Stimulated activated CD4-positive, alpha-beta T cell treated with anti-CD3 and anti-CD28 coated beads, TNF-alpha, amount 100 ng/mL, for 48 hours (primary cell): Measurements from ENCODE around the gene UBE4A.

Experiments used
- DNase-seq, 3 donors: peaks; one replicate each; pipeline ENCODE4 v3.0.0-alpha.2; 2020; ENCODE audit warnings: low read depth in 3 of 3

UBE4A gene

DNA sequence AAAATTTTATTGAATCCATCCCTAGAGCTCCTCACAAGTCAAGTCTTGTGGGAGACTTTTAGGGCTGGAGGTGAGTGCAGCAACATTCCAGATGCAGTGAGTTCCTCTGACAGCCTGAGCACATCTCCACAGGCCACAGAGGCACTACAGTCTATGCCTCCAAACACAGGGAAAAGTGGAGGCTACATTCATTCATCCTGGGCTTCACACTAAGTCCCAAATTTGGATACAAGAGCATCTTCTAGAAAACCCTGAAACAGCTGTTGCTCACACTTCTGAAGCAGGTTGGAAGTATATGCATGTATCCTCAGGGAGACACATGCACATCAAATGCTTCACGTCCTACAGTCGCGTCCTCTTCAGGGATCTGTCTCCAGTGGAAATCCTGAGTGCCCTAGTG, 18.1 kb upstream of the UBE4A start:
- DNase-seq = no peak

DNA sequence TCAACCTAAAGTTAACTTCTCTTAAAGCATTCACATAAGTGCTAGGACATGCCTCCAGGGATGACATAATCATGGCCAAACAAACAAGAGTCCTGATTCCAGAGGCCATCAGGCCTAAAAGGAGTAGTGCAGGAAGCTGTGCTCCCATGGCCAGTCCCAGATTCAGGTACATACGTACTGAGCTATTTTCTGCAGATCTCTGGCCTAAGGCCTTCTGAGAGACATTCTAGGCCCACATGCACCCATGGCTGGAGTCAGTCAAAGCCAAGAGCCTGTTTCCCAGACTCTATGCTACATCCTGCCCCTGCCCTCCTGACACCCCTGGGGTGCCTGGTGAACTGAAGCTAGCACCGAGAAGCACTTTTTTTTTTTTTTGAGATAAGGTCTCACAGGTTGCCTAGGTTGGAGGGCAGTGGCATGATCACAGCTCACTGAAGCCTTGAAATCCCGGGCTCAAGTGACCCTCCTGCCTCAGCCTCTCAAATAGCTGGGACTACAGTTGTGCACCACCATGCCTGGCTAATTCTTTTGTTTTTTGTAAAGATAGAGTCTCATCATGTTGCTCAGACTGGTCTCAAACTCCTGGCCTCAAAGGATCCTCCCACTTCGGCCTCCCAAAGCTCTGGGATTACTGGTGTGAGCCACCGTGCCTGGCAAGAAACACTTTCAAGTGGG, 17.4 kb upstream of the UBE4A start:
- DNase-seq = no peak

DNA sequence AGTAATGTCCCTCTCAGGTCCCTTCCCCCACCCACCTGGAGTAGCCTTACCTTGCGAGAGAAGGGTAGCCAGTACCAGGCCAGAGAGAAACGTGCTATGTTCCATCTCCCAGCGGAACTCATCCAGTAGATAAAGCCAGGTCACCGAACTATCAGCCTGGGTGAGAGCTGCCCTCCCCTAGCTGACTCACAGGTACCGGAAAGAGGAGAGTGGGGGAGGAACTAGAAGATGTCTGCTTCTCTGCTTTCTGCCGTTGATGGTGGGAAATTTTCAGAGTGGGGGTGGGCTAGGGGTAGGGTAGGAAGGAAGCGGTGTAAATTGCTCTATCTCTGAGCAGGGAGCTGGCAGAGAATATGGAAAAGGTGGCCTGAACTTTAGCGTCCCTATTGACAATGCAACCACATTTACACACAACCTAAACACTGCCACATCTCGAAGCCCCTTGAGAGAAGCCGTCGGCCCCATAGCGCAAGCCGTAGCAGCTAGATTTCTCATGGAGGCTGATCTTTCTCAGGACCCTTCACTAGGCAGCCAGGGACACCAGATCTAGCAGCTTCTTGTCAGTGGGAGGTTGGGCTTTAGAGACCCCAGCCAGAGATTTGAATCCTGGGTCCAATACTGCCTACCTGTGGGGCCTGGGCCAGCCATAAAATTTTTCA, 16.8 kb upstream of the UBE4A start, which contains the start of gene CD3D:
CD3D (minus strand) TSS at position 203 of the 659 bp plus-strand sequence; CDS start at position 105, 98 bp downstream.
- peak in 2 of 3 donors; percentile 43 to 59 for DNase-seq

DNA sequence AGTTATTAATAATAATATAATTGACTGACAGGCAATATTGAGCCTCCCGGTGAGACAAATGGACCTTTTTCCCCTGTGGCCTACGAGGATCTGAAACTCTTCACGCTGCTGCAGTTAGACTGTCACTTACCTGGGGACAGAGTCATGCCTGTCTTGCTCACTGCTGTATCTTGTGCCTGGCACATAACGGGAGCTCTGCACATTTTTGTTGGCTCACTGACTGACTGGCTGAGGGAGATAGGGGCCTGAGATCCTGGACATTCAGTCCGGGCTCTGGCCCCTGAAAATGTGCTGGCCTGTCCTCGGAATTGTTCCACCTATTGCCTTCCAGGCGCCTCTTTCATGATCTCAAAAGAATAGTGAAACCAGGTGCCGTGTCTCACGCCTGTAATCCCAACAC, 16.2 kb upstream of the UBE4A start:
- DNase-seq = no peak

DNA sequence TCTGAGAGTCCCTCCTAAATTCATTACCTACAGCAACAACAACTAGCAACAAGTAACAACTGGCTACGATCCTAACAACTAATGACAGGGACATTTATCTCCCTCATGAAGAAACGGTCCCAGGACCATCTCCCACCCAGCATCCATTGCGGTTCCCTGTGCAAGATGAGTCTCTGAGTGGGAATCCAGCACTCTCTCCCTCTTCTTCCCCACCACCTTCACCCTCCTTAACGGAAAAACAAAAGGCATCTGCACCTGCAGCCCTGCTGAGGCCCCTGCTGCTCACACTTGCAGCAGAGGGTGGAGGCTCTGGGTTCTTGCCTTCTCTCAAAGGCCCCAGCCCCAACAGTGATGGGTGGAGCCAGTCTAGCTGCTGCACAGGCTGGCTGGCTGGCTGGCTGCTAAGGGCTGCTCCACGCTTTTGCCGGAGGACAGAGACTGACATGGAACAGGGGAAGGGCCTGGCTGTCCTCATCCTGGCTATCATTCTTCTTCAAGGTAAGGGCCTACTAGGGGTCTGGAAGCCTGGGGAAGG, 15.4 kb upstream of the UBE4A start, which contains the start of gene CD3G:
CD3G (plus strand) TSS at position 364 of the 535 bp plus-strand sequence; CDS start at position 444, 80 bp downstream.
- DNase-seq = peak; percentile 37 to 71 (median 59)

DNA sequence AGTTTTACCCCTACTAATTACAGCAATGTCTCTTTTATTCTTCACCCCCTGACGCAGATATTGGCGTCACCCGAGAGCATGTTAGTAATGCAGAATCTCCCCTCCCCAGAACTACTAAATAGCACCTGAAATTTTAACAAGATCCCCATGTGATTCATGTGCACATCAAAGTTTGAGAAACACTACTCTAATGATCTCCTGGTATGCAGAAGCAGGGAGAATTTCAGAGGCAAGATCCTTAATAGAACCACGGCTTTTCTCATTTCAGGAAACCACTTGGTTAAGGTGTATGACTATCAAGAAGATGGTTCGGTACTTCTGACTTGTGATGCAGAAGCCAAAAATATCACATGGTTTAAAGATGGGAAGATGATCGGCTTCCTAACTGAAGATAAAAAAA, 9.9 kb upstream of the UBE4A start:
- no peak for DNase-seq

DNA sequence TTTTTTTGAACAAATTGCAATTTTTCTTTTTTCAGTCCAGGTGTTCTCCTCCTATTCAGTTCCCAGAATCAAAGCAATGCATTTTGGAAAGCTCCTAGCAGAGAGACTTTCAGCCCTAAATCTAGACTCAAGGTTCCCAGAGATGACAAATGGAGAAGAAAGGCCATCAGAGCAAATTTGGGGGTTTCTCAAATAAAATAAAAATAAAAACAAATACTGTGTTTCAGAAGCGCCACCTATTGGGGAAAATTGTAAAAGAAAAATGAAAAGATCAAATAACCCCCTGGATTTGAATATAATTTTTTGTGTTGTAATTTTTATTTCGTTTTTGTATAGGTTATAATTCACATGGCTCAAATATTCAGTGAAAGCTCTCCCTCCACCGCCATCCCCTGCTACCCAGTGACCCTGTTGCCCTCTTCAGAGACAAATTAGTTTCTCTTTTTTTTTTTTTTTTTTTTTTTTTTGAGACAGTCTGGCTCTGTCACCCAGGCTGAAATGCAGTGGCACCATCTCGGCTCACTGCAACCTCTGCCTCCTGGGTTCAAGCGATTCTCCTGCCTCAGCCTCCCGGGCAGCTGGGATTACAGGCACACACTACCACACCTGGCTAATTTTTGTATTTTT, 6.2 kb upstream of the UBE4A start:
- no peak for DNase-seq

DNA sequence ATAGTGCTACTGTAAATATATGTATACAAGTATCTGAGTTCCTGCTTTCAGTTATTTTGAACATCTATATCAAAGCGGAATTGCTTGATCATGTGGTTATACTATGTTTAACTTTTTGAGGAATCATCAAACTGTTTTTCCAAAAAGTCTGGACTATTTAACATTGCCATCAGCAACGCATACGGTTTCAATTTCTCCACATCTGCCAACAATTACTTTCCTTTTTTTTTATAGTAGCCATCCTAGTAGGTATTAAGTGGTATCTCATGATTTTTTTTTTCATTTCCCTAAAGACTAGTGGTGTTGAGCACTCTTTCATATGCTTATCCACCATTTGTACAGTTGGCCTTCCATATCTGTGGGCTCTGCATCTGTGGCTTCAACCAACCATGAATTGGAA, 1.3 kb upstream of the UBE4A start:
- no peak for DNase-seq

DNA sequence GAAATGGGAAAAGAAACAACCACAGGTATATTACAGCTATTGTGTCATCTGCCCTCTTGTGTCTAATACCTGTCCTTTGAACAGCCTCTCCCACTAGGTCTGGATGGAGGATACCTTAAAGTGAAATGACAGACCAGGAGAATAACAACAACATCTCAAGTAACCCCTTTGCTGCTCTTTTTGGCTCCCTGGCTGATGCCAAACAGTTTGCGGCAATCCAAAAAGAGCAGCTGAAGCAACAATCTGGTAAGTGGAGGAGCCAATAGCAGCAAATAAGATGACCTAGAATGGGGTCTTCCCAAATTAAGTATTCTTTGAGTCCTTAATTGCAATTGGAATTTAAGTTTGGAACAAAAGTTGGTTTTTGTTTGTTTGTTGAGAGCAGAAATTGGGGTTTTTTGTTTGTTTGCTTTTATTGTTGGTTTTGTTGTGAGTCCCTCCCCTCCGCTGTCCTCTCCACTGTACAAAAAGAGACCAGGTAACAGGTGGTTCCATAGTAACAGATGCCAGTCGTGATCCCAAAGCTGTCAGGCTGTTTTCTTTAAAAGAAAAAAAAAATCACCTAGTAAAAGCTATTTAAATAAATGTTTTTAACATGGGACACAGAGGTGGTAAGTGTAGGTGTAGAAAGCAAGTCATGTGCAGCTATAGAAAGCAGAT, 5.7 kb downstream of the UBE4A start:
- no peak for DNase-seq

DNA sequence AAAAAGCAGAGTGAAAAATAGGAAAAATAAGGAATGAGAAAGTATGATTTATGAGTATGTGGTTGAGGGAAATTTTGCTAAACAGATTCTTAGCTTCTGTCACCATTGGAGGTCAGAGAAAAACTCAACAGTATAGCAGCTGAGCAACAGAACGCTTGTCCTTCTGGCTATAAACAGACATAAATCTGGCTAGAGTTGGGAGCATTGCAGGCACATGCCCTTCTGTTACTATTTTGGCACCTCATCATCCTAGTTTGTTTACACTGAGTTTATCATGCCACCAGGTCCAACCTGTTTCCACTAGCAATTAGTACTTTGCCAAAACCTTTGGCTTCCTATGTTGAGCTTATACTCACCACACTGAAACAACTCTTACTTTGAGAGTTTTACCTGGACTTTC, 6.9 kb downstream of the UBE4A start:
- DNase-seq = no peak

DNA sequence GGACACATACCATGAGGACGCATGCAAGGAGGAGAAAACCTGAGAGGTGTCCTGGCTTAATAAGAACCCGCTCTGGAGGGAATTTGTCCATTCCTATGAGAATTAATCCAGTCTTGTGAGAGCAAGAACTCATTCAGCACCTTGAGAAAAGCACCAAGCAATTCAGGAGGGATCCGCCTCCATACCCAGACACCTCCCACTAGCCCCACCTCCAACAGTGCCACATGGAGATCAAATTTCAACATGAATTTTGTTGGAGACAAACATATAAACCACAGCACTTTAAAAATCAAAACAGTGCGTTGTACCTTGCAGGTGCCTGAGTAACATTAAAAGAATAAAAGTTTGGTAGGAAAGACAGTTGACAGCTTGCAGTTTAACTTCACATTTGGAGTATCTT, 11.4 kb downstream of the UBE4A start:
- no peak for DNase-seq

DNA sequence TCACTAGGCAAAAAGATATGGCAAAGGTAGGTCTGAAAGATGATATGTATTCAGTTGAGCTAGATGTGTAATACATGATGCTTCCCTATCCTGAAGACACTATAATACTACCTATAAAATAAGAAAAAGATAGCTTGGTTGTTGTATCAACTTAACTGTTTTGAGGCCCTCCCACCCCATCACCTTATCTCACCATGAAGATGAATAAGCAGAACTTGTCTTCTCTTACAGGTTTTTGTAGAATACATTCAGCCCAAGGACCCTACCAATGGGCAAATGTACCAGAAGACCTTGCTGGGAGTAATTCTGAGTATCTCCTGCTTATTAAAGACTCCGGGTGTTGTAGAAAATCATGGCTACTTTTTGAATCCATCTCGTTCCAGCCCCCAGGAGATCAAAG, 13.9 kb downstream of the UBE4A start:
- DNase-seq = no peak

DNA sequence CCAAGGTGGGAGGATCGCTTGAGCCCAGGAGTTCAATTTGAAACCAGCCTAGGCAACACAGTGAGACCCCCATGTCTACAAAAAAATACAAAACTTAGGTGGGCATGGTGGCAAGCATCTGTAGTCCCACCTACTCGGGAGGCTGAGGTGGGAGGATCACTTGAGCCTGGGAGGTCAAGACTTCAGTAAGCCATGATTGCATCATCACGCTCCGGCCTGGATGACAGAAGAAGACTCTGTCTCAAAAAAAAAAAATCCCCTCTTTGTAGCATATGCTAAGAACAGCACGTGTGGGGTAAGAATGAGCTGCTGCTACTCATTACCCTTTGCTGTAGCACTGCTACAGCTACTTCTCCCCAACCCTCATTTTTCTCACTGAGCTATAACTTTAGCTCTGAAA, 14.5 kb downstream of the UBE4A start:
- DNase-seq = no peak

DNA sequence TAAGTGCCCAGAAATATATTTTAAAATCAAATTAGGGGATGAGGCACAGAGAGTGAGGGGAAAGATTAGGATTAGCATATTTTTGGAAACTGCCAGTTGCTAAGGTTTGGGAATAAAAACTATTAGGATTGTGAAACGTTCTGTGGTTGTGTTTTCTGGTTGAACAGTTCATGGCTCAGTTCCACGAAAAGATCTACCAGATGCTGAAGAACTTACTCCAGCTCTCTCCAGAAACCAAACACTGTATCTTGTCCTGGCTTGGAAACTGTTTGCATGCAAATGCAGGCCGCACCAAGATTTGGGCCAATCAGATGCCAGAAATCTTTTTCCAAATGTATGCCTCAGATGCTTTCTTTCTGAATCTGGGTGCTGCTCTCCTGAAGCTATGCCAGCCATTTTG, 15.3 kb downstream of the UBE4A start:
- no peak for DNase-seq

DNA sequence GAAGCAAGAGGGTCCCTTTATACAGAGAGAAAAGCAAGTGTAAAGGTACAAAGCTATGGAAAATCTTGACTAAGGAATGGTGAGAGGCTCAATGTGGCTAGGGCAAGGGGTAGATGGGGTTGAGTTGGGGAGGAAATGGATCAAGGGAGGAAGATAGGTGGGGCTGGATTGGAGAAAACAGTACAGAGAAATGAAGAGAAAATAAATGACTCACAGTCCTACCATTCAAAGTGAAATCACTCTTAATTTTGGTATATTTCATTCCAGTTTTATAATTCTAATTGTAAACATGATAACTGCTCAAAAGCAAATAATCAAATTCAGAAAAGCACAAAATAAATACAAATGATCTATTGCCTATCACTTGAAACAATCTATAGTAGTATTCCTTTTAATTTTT, 16.6 kb downstream of the UBE4A start:
- DNase-seq = no peak

DNA sequence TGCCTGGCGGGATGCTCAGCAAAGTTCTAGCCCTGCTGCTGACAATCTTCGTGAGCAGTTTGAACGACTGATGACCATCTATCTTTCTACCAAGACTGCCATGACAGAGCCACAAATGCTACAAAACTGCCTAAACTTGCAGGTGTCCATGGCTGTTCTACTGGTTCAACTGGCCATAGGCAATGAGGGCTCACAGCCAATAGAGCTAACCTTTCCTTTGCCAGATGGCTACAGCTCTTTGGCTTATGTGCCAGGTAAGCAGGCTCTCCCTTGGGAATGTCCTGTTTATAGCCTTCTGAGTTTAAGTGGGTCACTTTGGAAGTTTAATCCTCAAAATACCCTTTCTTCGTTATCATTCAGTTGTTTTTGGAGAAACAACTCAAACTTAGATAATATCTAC, 20.1 kb downstream of the UBE4A start:
- no peak for DNase-seq

DNA sequence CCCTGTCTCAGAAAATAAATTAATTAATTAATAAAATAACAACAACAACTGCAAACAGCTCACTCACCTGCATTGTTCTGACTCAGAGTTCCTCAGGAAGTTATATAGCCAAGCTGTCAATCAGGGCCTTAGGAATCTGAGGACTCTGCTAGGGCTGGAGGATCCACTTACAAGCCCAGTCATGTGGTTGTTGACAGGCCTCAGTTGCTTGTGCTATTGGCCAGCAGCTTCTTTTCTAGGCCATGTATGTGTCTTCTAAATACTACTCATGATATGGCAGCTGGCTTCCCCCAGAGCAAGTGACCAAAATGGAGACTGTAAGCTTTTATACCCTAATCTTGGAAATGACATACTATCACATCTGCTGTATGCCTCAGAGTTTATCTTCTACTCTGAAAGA, 21.2 kb downstream of the UBE4A start:
- DNase-seq = no peak

DNA sequence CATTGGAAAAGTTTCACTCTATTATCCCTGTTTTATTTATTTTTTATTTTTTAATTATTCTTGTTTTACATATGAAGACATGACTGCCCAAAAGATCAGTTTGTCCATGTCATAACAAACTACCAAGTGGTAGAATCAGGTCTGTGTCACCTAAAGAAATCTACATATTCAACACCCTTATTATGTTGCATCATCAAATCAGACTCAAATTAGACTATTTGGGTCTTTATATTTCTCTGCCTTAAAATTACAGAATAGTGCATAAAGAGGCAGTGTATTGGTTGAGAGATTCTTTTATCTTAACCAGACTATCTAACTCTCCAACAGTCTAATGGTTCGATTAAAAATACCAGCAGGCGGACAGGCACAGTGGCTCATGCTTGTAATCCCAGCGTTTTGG, 23.6 kb downstream of the UBE4A start:
- no peak for DNase-seq

DNA sequence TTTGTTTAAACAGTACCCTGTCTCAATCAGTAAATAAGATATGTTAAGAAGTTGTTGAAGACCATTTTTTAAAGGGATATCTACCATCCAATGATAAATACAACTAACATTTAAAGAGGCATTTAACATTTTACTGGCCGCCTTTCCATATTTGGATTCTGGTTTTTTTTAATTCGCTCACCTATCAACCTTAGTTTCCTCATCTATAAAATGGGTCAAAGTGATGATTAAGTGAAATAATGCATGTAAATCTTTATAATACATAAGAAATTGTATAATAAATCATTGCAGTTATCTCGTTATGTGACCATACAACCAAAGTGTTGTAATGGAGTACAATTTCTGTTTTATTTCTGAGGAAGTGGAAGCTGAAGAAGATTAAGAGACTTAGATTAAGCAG, 24.3 kb downstream of the UBE4A start:
- DNase-seq = no peak

DNA sequence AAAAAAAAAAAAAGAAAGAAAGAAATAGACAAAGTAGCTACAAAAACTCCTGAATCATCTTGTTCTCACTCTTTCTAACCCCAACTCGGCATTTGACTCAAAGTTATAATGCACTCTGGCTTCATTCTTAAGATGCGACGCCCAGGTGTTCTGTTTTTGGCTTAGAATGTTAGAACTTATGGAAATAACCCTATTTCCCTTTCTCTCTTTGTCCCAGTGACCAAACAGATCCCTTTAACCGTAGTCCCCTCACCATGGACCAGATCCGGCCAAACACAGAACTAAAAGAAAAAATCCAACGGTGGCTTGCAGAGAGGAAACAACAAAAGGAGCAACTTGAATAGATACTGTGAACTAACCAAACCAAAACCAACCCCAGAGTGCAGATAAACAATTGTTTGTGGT, 36.7 kb downstream of the UBE4A start:
- DNase-seq = no peak

DNA sequence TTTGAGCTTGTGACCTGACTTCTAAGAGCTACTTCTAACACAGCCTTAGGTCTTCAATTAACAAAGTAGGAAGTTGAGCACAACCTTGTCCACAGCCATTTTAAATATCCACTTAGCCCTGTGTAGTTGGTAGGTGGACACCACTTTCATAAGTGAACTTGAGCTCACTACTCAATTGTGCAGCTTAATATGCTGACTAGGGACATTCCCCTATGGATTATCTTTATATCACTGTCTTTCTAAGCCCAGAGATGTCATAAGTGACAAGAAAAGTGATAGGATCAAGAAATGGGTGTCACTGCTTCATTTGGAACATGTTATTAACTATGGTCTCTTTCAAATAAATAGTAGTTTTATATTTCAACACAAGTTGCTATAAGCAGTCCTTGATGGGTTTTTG, 38.0 kb downstream of the UBE4A start:
- no peak for DNase-seq
